ENCODE measurements around the gene OIP5. TPM values are rescaled to one million over a fixed set of nuclear protein-coding genes. Genes with fewer than 3 reads are reported as not detected.
A peak's percentile ranks its signal among the peaks of the same experiment; 100 is the strongest.

OIP5 gene
- total and polyA plus RNA-seq, 2 of the 13 experiments (the other 11 are each of a cell fraction or from before 2014, with no cell fraction given): 10.7 to 38.0 TPM

- CTCF ChIA-PET (ENCODE audit: low intra/inter-chr PET ratio, low total read pairs): no interaction called here
- ATAC-seq (no peak), DNase-seq (ENCODE audit: low spot score) (no peak), FAIRE-seq (no peak)
- Histone ChIP-seq H3K79me2 (ENCODE audit: insufficient read depth, low read length) (peaks cover 47% of the 10 kb centered on the region), H3K27me3 (ENCODE audit: control insufficient read depth in 1 of 2, insufficient read depth in 2 of 2, low read length in 2 of 2) (no peaks in the 10 kb centered on the region; a peak in 1 of 5 replicates), H4K20me1 (ENCODE audit: insufficient read depth, low read length) (peaks cover 8% of the 10 kb centered on the region), H3K4me3 (replicated peaks in 1 of 3; ENCODE audit: insufficient read depth in 1 of 3, low read depth in 2 of 3, low read length in 3 of 3) (no peak overlapping the region; a peak in 1 of 6 replicates), H3K9me3 (ENCODE audit: low read length) (no peaks in the 10 kb centered on the region), H3K4me1 (ENCODE audit: insufficient read depth, low read length) (peaks cover 48% of the 10 kb centered on the region), H2AFZ (ENCODE audit: low read length) (no peak overlapping the region), H3K27ac (ENCODE audit: extremely low read length, insufficient read depth, low read length) (no peak overlapping the region), H3K4me2 (ENCODE audit: low read depth, low read length) (peak overlapping the region; percentile 0; the same call in 1 of the 2 replicates), H3K36me3 (replicated peaks in 1 of 2; ENCODE audit: control insufficient read depth in 1 of 2, insufficient read depth in 2 of 2, low read length in 2 of 2) (peaks cover 0 to 39% of the 10 kb centered on the region in 2 experiments; a peak in 3 of 5 replicates), H3K9ac (ENCODE audit: insufficient read depth, low read depth, low read length) (no peak overlapping the region)
- in situ Hi-C loops (cut with HindIII; ENCODE audit: extremely low pct_ligation_motif_present, low pct_unique_long_range_greater_than_20kb): no loop called here
- 96% methylated on average over 6 of the region's 6 CpGs for WGBS (ENCODE audit: low lambda C conversion rate)
- BruUV-seq (replicated peaks): no TSS peak
- POLR2A ChIA-PET: interaction anchor here (0.6 kb wide), 1 partner anchor 32 kb away, joined by 3 read pairs; no protein-coding TSS in a partner anchor
- intact Hi-C loops (cut with micrococcal nuclease; ENCODE audit: unreplicated experiment): loop anchor here (1.0 kb wide), 1 partner anchor 46 kb away; the partner anchor contains the start of genes NUSAP1 and OIP5
- TF ChIP-seq ZNF460 (CRISPR knock-in tag; IDR thresholded peaks at IDR 0.05; ENCODE audit: borderline replicate concordance) (peak; percentile 73; the same call in 1 of the 2 replicates), NKX3-1 (CRISPR knock-in tag; IDR thresholded peaks at IDR 0.05) (no peak), NCOA5 (CRISPR knock-in tag; IDR thresholded peaks at IDR 0.05) (no peak), ZNF850 (CRISPR knock-in tag; conservative IDR thresholded peaks at IDR 0.05) (no peak), DZIP1 (CRISPR knock-in tag; IDR thresholded peaks at IDR 0.05) (no peak), DR1 (CRISPR knock-in tag; IDR thresholded peaks at IDR 0.05) (no peak), BRD4 (CRISPR knock-in tag; IDR thresholded peaks at IDR 0.05) (no peak), ZBTB8A (CRISPR knock-in tag; IDR thresholded peaks at IDR 0.05; ENCODE audit: borderline replicate concordance, low read depth) (no peak), HMGA1 (CRISPR knock-in tag; conservative IDR thresholded peaks at IDR 0.05) (no peak), ZNF670 (CRISPR knock-in tag; IDR thresholded peaks at IDR 0.05; ENCODE audit: borderline replicate concordance) (no peak), MBD4 (IDR thresholded peaks at IDR 0.05; ENCODE audit: borderline replicate concordance, low read length) (no peak), MLLT10 (CRISPR knock-in tag; IDR thresholded peaks at IDR 0.05) (no peak), ZKSCAN8 (CRISPR knock-in tag; IDR thresholded peaks at IDR 0.05; ENCODE audit: borderline replicate concordance) (no peak), ZNF136 (CRISPR knock-in tag; IDR thresholded peaks at IDR 0.05; ENCODE audit: low read depth) (no peak), NFKBIZ (CRISPR knock-in tag; IDR thresholded peaks at IDR 0.05) (no peak), SNRNP70 (IDR thresholded peaks at IDR 0.05; ENCODE audit: low read depth, low read length) (no peak), RBFOX2 (IDR thresholded peaks at IDR 0.05; ENCODE audit: low read depth, low read length) (peak; percentile 64), CEBPB (IDR thresholded peaks at IDR 0.05; ENCODE audit: borderline replicate concordance, low read depth, low read length) (peak; percentile 82), ZNF615 (CRISPR knock-in tag; IDR thresholded peaks at IDR 0.05; ENCODE audit: borderline replicate concordance) (no peak)
Observed at GRCh38 chr15:41286665-41287333, 45.6 kb downstream of the OIP5 start.
